OCI-LY1 (cell line): ENCODE results near the gene FEM1C.
A peak's percentile ranks its signal among the peaks of the same experiment; 100 is the strongest.

Source experiments
- H2AFZ ChIP-seq: fragments of 200-600 bp; sonication (generic), shearing (Covaris generic); 2 replicates; pipeline ENCODE4 v1.6.0; 2014; ENCODE audit warnings: antibody characterized with exemption, mild to moderate bottlenecking, low read length
- H3F3A ChIP-seq: fragments of 200-600 bp; sonication (generic), shearing (Covaris generic); 2 replicates; pipeline ENCODE4 v1.6.0; 2014; ENCODE audit warnings: mild to moderate bottlenecking, antibody characterized with exemption, low read length, moderate library complexity; ENCODE audit not compliant: insufficient read depth
- H3K27ac ChIP-seq: fragments of 200-600 bp; sonication (generic); 2 replicates; pipeline ENCODE4 v1.5.1; 2014; ENCODE audit warnings: low read length, mixed run types, mild to moderate bottlenecking, low read depth; ENCODE audit not compliant: poor library complexity, severe bottlenecking
- H3K27me3 ChIP-seq: fragments of 200-600 bp; sonication (generic); 2 replicates; pipeline ENCODE4 v1.6.0; 2014; ENCODE audit warnings: antibody characterized with exemption, mild to moderate bottlenecking, low read length, moderate library complexity; ENCODE audit not compliant: insufficient read depth
- H3K36me3 ChIP-seq: fragments of 200-600 bp; sonication (generic); 2 replicates; pipeline ENCODE4 v1.6.1; 2014; ENCODE audit warnings: mild to moderate bottlenecking, antibody characterized with exemption, low read length, moderate library complexity, mixed read lengths; ENCODE audit not compliant: insufficient read depth
- H3K4me1 ChIP-seq: fragments of 200-600 bp; sonication (generic); 2 replicates; pipeline ENCODE4 v1.5.1; 2014; ENCODE audit warnings: mild to moderate bottlenecking, low read length, moderate library complexity; ENCODE audit not compliant: insufficient read depth, severe bottlenecking
- H3K4me2 ChIP-seq: fragments of 200-600 bp; sonication (generic), shearing (Covaris generic); 2 replicates; pipeline ENCODE4 v1.6.1; 2014; ENCODE audit warnings: low read length
- H3K4me3 ChIP-seq: fragments of 200-600 bp; sonication (generic); 2 replicates; pipeline ENCODE4 v1.5.1; 2014; ENCODE audit warnings: low read length, low read depth, mild to moderate bottlenecking, mixed read lengths; ENCODE audit not compliant: poor library complexity, severe bottlenecking
- H3K79me2 ChIP-seq: fragments of 200-600 bp; shearing (Covaris generic); 2 replicates; pipeline ENCODE4 v1.6.1; 2016; ENCODE audit warnings: mixed run types, low read length, mixed read lengths; ENCODE audit not compliant: insufficient read depth
- H3K9ac ChIP-seq: fragments of 200-600 bp; sonication (generic), shearing (Covaris generic); 2 replicates; pipeline ENCODE4 v1.6.1; 2014; ENCODE audit warnings: mild to moderate bottlenecking, low read length, mixed read lengths
- H3K9me2 ChIP-seq: fragments of 200-600 bp; sonication (generic), shearing (Covaris generic); 2 replicates; pipeline ENCODE4 v1.6.1; 2014; ENCODE audit warnings: low read depth, mild to moderate bottlenecking, low read length, mixed read lengths
- H3K9me3 ChIP-seq: fragments of 200-600 bp; shearing (Covaris generic); 2 replicates; pipeline ENCODE4 v1.6.1; 2014; ENCODE audit warnings: low read length, mixed read lengths
- H4K20me1 ChIP-seq: fragments of 200-600 bp; sonication (generic), shearing (Covaris generic); 2 replicates; pipeline ENCODE4 v1.6.0; 2016; ENCODE audit warnings: mild to moderate bottlenecking, low read length; ENCODE audit not compliant: insufficient read depth
- EZH2 ChIP-seq: fragments of 200-600 bp; sonication (generic), shearing (Covaris generic); IDR thresholded peaks from 2 replicates; pipeline ENCODE4 v1.8.0; 2017; ENCODE audit warnings: borderline replicate concordance, mixed run types, mild to moderate bottlenecking, antibody characterized with exemption, low read length, moderate library complexity, mixed read lengths
- TF ChIP-seq, protein P1 (sequence below): fragments of 200-600 bp; sonication (generic), shearing (Covaris generic); IDR thresholded peaks from 2 replicates; pipeline ENCODE4 v1.5.1; 2017; ENCODE audit warnings: mild to moderate bottlenecking, antibody characterized with exemption, low read length, moderate library complexity, mixed read lengths

The FEM1C gene

DNA sequence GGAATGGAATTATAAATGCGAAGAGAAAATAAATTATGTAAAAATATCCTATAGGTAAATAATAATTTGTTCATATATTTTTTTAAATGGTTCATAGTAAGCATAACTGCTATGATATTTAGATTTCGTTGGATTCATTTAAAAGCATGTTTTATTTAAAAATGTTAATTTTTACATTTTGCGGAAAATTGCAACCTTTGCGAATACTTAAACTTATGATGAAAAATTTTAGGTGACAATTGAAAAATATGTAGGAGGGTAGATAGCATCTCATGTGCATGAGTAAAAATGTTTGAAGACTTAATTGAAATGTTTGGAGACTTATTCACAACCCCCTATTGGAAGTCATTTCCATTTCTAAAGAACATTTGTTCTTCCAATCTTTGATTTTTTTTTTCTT is 4.1 kb upstream of the FEM1C start:
- Histone ChIP-seq H3K36me3 (no peaks in the 10 kb centered on the region), H2AFZ (no peak overlapping the region), H3F3A (no peaks in the 10 kb centered on the region), H3K79me2 (peaks cover 3% of the 10 kb centered on the region; the same call in 1 of the 2 replicates), H3K4me2 (no peak overlapping the region), H3K9ac (no peak overlapping the region), H3K27me3 (no peaks in the 10 kb centered on the region), H3K9me2 (no peaks in the 10 kb centered on the region), H4K20me1 (no peaks in the 10 kb centered on the region), H3K9me3 (peaks cover 6% of the 10 kb centered on the region), H3K4me3 (no peak overlapping the region), H3K27ac (no peak overlapping the region), H3K4me1 (no peaks in the 10 kb centered on the region)
- no peak for TF ChIP-seq EZH2
- TF ChIP-seq, protein P1, sequence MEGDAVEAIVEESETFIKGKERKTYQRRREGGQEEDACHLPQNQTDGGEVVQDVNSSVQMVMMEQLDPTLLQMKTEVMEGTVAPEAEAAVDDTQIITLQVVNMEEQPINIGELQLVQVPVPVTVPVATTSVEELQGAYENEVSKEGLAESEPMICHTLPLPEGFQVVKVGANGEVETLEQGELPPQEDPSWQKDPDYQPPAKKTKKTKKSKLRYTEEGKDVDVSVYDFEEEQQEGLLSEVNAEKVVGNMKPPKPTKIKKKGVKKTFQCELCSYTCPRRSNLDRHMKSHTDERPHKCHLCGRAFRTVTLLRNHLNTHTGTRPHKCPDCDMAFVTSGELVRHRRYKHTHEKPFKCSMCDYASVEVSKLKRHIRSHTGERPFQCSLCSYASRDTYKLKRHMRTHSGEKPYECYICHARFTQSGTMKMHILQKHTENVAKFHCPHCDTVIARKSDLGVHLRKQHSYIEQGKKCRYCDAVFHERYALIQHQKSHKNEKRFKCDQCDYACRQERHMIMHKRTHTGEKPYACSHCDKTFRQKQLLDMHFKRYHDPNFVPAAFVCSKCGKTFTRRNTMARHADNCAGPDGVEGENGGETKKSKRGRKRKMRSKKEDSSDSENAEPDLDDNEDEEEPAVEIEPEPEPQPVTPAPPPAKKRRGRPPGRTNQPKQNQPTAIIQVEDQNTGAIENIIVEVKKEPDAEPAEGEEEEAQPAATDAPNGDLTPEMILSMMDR, result no peak

DNA sequence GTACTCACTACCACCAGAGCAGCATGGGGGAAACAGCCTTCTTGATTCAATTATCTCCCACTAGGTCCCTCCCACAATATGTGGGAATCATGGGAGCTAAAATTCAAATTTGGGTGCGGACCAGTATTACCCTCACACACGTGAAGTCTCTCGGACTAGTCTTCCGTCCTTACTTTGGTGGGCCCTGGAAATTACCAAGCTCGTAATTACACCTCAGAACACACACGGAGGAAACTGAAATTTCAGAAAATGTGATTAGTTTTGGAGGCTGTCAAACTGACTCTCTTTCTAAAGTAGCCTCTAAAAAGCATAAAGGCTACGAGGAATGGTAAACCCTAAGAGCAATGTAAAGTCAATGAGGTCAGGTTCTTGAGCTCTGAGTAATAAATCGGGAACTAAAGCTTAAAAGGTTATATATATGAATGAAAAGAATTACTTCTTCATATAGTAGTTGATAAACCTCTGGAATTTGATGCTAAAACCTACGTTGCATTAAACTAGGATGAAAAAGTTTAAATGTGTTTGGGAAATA is 842 bp upstream of the FEM1C start:
- Histone ChIP-seq H3K9me3 (peaks cover 6% of the 10 kb centered on the region), H3K4me3 (peak overlapping the region; percentile 46), H2AFZ (no peak overlapping the region; the same call in 1 of the 2 replicates), H3K4me1 (peaks cover 31% of the 10 kb centered on the region), H3K79me2 (peaks cover 35% of the 10 kb centered on the region), H3K27ac (peak overlapping the region; percentile 43), H3F3A (no peaks in the 10 kb centered on the region), H3K9me2 (no peaks in the 10 kb centered on the region), H3K4me2 (peak overlapping the region; percentile 55; the same call in 1 of the 2 replicates), H4K20me1 (no peaks in the 10 kb centered on the region), H3K27me3 (no peaks in the 10 kb centered on the region), H3K36me3 (peaks cover 30% of the 10 kb centered on the region; the same call in 1 of the 2 replicates), H3K9ac (no peak overlapping the region)
- TF ChIP-seq, protein P1, result no peak
- TF ChIP-seq EZH2, result no peak

DNA sequence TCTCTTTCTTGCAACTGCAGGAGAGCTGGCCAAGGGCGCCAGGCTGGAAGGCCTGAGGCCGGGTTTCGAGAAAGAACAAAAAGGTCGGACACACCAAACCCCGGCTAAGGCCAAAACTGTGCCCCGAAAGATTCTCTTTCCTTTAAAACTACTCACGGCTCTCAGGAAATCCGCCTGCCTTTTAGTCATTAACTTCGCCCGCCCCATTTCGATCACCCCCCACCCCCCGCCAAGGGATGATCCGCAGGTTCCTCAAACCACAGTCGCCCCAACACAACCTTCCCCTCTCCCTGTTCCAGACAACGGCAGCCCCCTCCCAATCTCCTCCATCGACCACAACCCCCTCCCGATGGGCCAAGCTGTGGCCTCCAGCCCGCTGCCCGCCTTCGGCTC is 536 bp downstream of the FEM1C start:
- Histone ChIP-seq H3K9me3 (peaks cover 6% of the 10 kb centered on the region), H3F3A (no peaks in the 10 kb centered on the region), H3K4me2 (peak overlapping the region; percentile 96), H3K4me1 (peaks cover 36% of the 10 kb centered on the region), H3K79me2 (peaks cover 49% of the 10 kb centered on the region), H3K9ac (peak overlapping the region; percentile 72), H3K4me3 (peak overlapping the region; percentile 70), H3K27me3 (no peaks in the 10 kb centered on the region), H3K9me2 (no peaks in the 10 kb centered on the region), H4K20me1 (no peaks in the 10 kb centered on the region), H3K36me3 (peaks cover 44% of the 10 kb centered on the region), H2AFZ (no peak overlapping the region), H3K27ac (peak overlapping the region; percentile 71)
- no peak for TF ChIP-seq EZH2
- TF ChIP-seq, protein P1, result no peak
